H9 (cell line): ENCODE data around the gene ALKBH5. TPM values are rescaled to one million over a fixed set of nuclear protein-coding genes. Genes with fewer than 3 reads are reported as not detected.

ENCODE experiments used
- DNase-seq: peaks from one replicate; pipeline ENCODE4 v3.0.0-alpha.2; 2017
- H2AFZ ChIP-seq: one replicate; pipeline ENCODE4 v1.6.1; 2013; ENCODE audit warnings: mild to moderate bottlenecking, low read length, control low read depth, moderate library complexity
- H2AK5ac ChIP-seq: 2 replicates; pipeline ENCODE4 v1.6.1; 2013; ENCODE audit warnings: low read length, control low read depth, mixed read lengths; ENCODE audit not compliant: insufficient read length
- H2BK120ac ChIP-seq: one replicate; pipeline ENCODE4 v1.6.1; 2013; ENCODE audit warnings: low read depth, mild to moderate bottlenecking, low read length, control low read depth, inconsistent platforms; ENCODE audit not compliant: poor library complexity, severe bottlenecking
- H2BK12ac ChIP-seq: 2 replicates; pipeline ENCODE4 v1.6.1; 2013; ENCODE audit warnings: low read length, control low read depth, mixed read lengths, low read depth; ENCODE audit not compliant: insufficient read length
- H2BK15ac ChIP-seq: 2 replicates; pipeline ENCODE4 v1.6.1; 2013; ENCODE audit warnings: low read depth, low read length, control low read depth
- H2BK20ac ChIP-seq: one replicate; pipeline ENCODE4 v1.6.1; 2013; ENCODE audit warnings: low read depth, mild to moderate bottlenecking, low read length, control low read depth, inconsistent platforms; ENCODE audit not compliant: poor library complexity, severe bottlenecking
- H2BK5ac ChIP-seq: 2 replicates; pipeline ENCODE4 v1.6.1; 2013; ENCODE audit warnings: low read length, control low read depth, mixed read lengths; ENCODE audit not compliant: insufficient read length
- H3K14ac ChIP-seq: 2 replicates; pipeline ENCODE4 v1.6.1; 2013; ENCODE audit warnings: low read length, control low read depth; ENCODE audit not compliant: insufficient read depth
- H3K18ac ChIP-seq: 2 replicates; pipeline ENCODE4 v1.6.1; 2013; ENCODE audit warnings: low read depth, mild to moderate bottlenecking, mixed read lengths, low read length, control low read depth; ENCODE audit not compliant: insufficient read length
- H3K23ac ChIP-seq: 2 replicates; pipeline ENCODE4 v1.6.1; 2013; ENCODE audit warnings: low read length, control low read depth, mixed read lengths, low read depth; ENCODE audit not compliant: insufficient read length
- H3K23me2 ChIP-seq: 2 replicates; pipeline ENCODE4 v1.6.1; 2013; ENCODE audit warnings: low read depth, mild to moderate bottlenecking, mixed read lengths, low read length, control low read depth; ENCODE audit not compliant: insufficient read length, poor library complexity, severe bottlenecking
- H3K27ac ChIP-seq: 2 replicates; pipeline ENCODE4 v1.5.1; 2013; ENCODE audit warnings: low read length, control low read depth, mixed read lengths, low read depth; ENCODE audit not compliant: insufficient read length
- H3K27me3 ChIP-seq: 2 replicates; pipeline ENCODE4 v1.6.1; 2013; ENCODE audit warnings: low read length, control low read depth, inconsistent platforms; ENCODE audit not compliant: insufficient read depth
- H3K4ac ChIP-seq: 2 replicates; pipeline ENCODE4 v1.6.1; 2013; ENCODE audit warnings: low read depth, mild to moderate bottlenecking, control low read depth, inconsistent platforms, low read length, moderate library complexity
- H3K4me1 ChIP-seq: 2 replicates; pipeline ENCODE4 v1.6.1; 2013; ENCODE audit warnings: low read length, control low read depth, inconsistent platforms; ENCODE audit not compliant: insufficient read depth
- H3K4me2 ChIP-seq: 2 replicates; pipeline ENCODE4 v1.6.1; 2013; ENCODE audit warnings: low read length, control low read depth, mixed read lengths; ENCODE audit not compliant: insufficient read length, insufficient read depth
- H3K56ac ChIP-seq: 2 replicates; pipeline ENCODE4 v1.6.1; 2013; ENCODE audit warnings: low read depth, mild to moderate bottlenecking, mixed read lengths, low read length, control low read depth; ENCODE audit not compliant: insufficient read length
- H3K79me1 ChIP-seq: 2 replicates; pipeline ENCODE4 v1.6.1; 2013; ENCODE audit warnings: low read depth, mild to moderate bottlenecking, moderate library complexity, low read length, control low read depth, inconsistent platforms; ENCODE audit not compliant: insufficient read depth, poor library complexity, severe bottlenecking
- H3K79me2 ChIP-seq: 2 replicates; pipeline ENCODE4 v1.6.1; 2013; ENCODE audit warnings: low read length, control low read depth, inconsistent platforms; ENCODE audit not compliant: insufficient read depth
- H3K9ac ChIP-seq: 2 replicates; pipeline ENCODE4 v1.6.1; 2013; ENCODE audit warnings: low read length, control low read depth, mixed read lengths; ENCODE audit not compliant: insufficient read length; ENCODE audit errors: extremely low read depth
- H3K9me3 ChIP-seq: one replicate; pipeline ENCODE4 v1.6.1; 2013; ENCODE audit warnings: low read depth, low read length, inconsistent platforms; ENCODE audit not compliant: control insufficient read depth
- H3T11ph ChIP-seq: one replicate; pipeline ENCODE4 v1.6.1; 2013; ENCODE audit warnings: mild to moderate bottlenecking, low read length, control low read depth, inconsistent platforms
- H4K20me1 ChIP-seq: one replicate; pipeline ENCODE4 v1.6.1; 2013; ENCODE audit not compliant: control insufficient read depth, insufficient read length, insufficient read depth
- H4K5ac ChIP-seq: 2 replicates; pipeline ENCODE4 v1.6.1; 2013; ENCODE audit warnings: low read depth, mild to moderate bottlenecking, mixed read lengths, low read length, control low read depth; ENCODE audit not compliant: insufficient read length
- H4K8ac ChIP-seq: replicated peaks from 2 replicates; pipeline ENCODE4 v1.6.1; 2013; ENCODE audit warnings: low read length, control low read depth, mixed read lengths, low read depth; ENCODE audit not compliant: insufficient read length
- H4K91ac ChIP-seq: 2 replicates; pipeline ENCODE4 v1.6.1; 2013; ENCODE audit warnings: low read depth, mild to moderate bottlenecking, moderate library complexity, mixed read lengths, low read length, control low read depth; ENCODE audit not compliant: insufficient read length
- H3K27ac Mint-ChIP-seq, 3 experiments: 2 replicates in 2 of 3; 3 replicates in 1 of 3; pipeline ENCODE4 v1.8.0; 2020 to 2021; ENCODE audit warnings: mixed read lengths in 3 of 3, mild to moderate bottlenecking in 1 of 3, moderate library complexity in 1 of 3
- H3K27me3 Mint-ChIP-seq: 2 replicates; pipeline ENCODE4 v1.8.0; 2021; ENCODE audit warnings: low read depth, mild to moderate bottlenecking, moderate library complexity, mixed read lengths
- H3K36me3 Mint-ChIP-seq, 3 experiments: 2 replicates in 2 of 3; 3 replicates in 1 of 3; pipeline ENCODE4 v1.8.0; 2020 to 2021; ENCODE audit warnings: low read depth in 3 of 3, mixed read lengths in 3 of 3; ENCODE audit not compliant: insufficient read depth in 1 of 3
- H3K4me1 Mint-ChIP-seq, 2 experiments: 2 replicates each; pipeline ENCODE4 v1.8.0; 2020; ENCODE audit warnings: mixed read lengths in 2 of 2
- H3K4me3 Mint-ChIP-seq, 2 experiments: 2 replicates in 1 of 2; 3 replicates in 1 of 2; pipeline ENCODE4 v1.8.0; 2020 to 2021; ENCODE audit warnings: mild to moderate bottlenecking in 2 of 2, mixed read lengths in 2 of 2, moderate library complexity in 1 of 2
- H3K9me3 Mint-ChIP-seq, 2 experiments: 2 replicates in 1 of 2; 3 replicates in 1 of 2; pipeline ENCODE4 v1.8.0; 2020; ENCODE audit warnings: mild to moderate bottlenecking in 2 of 2, mixed read lengths in 2 of 2, moderate library complexity in 1 of 2
- CTCF ChIP-seq: fragments of 200-600 bp; sonication (generic); conservative IDR thresholded peaks from 3 replicates; pipeline ENCODE4 v1.8.0; 2021; ENCODE audit warnings: antibody characterized with exemption, mild to moderate bottlenecking
- WGBS: extraction: QIAGEN DNeasy Blood & Tissue Kit; methylation state at CpG from one replicate; pipeline ENCODE4 v1.1.7; 2013; ENCODE audit warnings: missing lambda C conversion rate, low lambda C conversion rate, mixed read lengths; ENCODE audit not compliant: insufficient read length; ENCODE audit errors: extremely low coverage; 5-methylcytosine and 5-hydroxymethylcytosine counted together
- total RNA-seq: library from RNA; stranded (reverse); gene quantifications from 2 replicates; pipeline ENCODE4 v1.2.1, GENCODE V29; 2021

ALKBH5 gene
- total RNA-seq, 1 experiment from 2014 or later: 89.8 TPM

GRCh38 chr17:18157354-18157985 lies 26.2 kb upstream of the ALKBH5 start:
- Histone ChIP-seq H4K8ac (no peak overlapping the region), H2BK15ac (no peak overlapping the region), H4K20me1 (no peaks in the 10 kb centered on the region), H3K14ac (no peak overlapping the region), H2BK12ac (no peak overlapping the region), H3K27ac (no peak overlapping the region), H3K18ac (no peak overlapping the region), H2BK120ac (no peak overlapping the region), H4K5ac (no peak overlapping the region), H3T11ph (no peak overlapping the region), H2BK5ac (no peak overlapping the region), H2AFZ (no peak overlapping the region), H3K79me1 (no peaks in the 10 kb centered on the region), H3K9ac (no peak overlapping the region), H3K4me1 (peaks cover 3% of the 10 kb centered on the region), H3K9me3 (no peaks in the 10 kb centered on the region), H2BK20ac (no peak overlapping the region), H3K27me3 (no peaks in the 10 kb centered on the region; the same call in 1 of the 2 replicates), H3K23me2 (no peaks in the 10 kb centered on the region), H2AK5ac (no peak overlapping the region), H3K56ac (no peak overlapping the region), H3K23ac (no peak overlapping the region), H4K91ac (no peak overlapping the region), H3K4me2 (peak overlapping the region; percentile 51), H3K79me2 (no peaks in the 10 kb centered on the region), H3K4ac (no peak overlapping the region)
- peak overlapping the region in 1 of 3 experiments; percentile 93; a peak in 1 of 7 replicates for H3K27ac Mint-ChIP-seq
- H3K4me1 Mint-ChIP-seq: peaks cover 24 to 34% of the 10 kb centered on the region in 2 experiments
- peak overlapping the region; percentile 86 to 87; a peak in 3 of 5 replicates for H3K4me3 Mint-ChIP-seq
- TF ChIP-seq CTCF: no peak
- no peak for DNase-seq
- no CpG with 5 or more reads among the region's 22 CpGs for WGBS
- peaks cover 2% of the 10 kb centered on the region for H3K27me3 Mint-ChIP-seq
- H3K36me3 Mint-ChIP-seq: no peaks in the 10 kb centered on the region
- no peaks in the 10 kb centered on the region for H3K9me3 Mint-ChIP-seq
